ENCODE data around the gene NT5M. TPM values are rescaled to one million over a fixed set of nuclear protein-coding genes. Genes with fewer than 3 reads are reported as not detected.
"Not testable (repeated sequence)": the region's sequence is repeated elsewhere in the genome, so short reads cannot be mapped to it uniquely, and the experiment has no call there.

NT5M gene
- total RNA-seq, 1 experiment from 2014 or later: 6.6 TPM

GRCh38 chr17:17254036-17254435 is 49.1 kb upstream of the NT5M start:
- Histone ChIP-seq H3K27ac (ENCODE audit: insufficient read length, low read depth, low read length) (no peak overlapping the region), H3T11ph (ENCODE audit: low read length) (no peak overlapping the region), H3K4me2 (ENCODE audit: insufficient read depth, insufficient read length, low read length) (no peak overlapping the region), H2AFZ (ENCODE audit: low read length) (no peak overlapping the region), H2BK12ac (ENCODE audit: insufficient read length, low read depth, low read length) (no peak overlapping the region), H3K23ac (ENCODE audit: insufficient read length, low read depth, low read length) (no peak overlapping the region), H2AK5ac (ENCODE audit: insufficient read length, low read length) (no peak overlapping the region), H2BK15ac (ENCODE audit: low read depth, low read length) (no peak overlapping the region), H3K79me2 (ENCODE audit: insufficient read depth, low read length) (no peaks in the 10 kb centered on the region), H3K4ac (ENCODE audit: low read depth, low read length) (no peak overlapping the region), H4K91ac (ENCODE audit: insufficient read length, low read depth, low read length) (no peak overlapping the region), H2BK120ac (ENCODE audit: low read depth, low read length, poor library complexity, severe bottlenecking) (no peak overlapping the region), H3K79me1 (ENCODE audit: insufficient read depth, low read depth, low read length, poor library complexity, severe bottlenecking) (no peaks in the 10 kb centered on the region), H2BK20ac (ENCODE audit: low read depth, low read length, poor library complexity, severe bottlenecking) (no peak overlapping the region), H4K20me1 (ENCODE audit: control insufficient read depth, insufficient read depth, insufficient read length) (no peaks in the 10 kb centered on the region), H3K4me1 (ENCODE audit: insufficient read depth, low read length) (no peaks in the 10 kb centered on the region), H4K8ac (replicated peaks; ENCODE audit: insufficient read length, low read depth, low read length) (no peak overlapping the region), H3K18ac (ENCODE audit: insufficient read length, low read depth, low read length) (no peak overlapping the region), H3K9ac (ENCODE audit: extremely low read depth, insufficient read length, low read length) (no peak overlapping the region), H3K14ac (ENCODE audit: insufficient read depth, low read length) (no peak overlapping the region), H3K9me3 (ENCODE audit: control insufficient read depth, low read depth, low read length) (no peaks in the 10 kb centered on the region), H4K5ac (ENCODE audit: insufficient read length, low read depth, low read length) (no peak overlapping the region), H3K23me2 (ENCODE audit: insufficient read length, low read depth, low read length, poor library complexity, severe bottlenecking) (no peaks in the 10 kb centered on the region), H3K27me3 (ENCODE audit: insufficient read depth, low read length) (no peaks in the 10 kb centered on the region), H2BK5ac (ENCODE audit: insufficient read length, low read length) (no peak overlapping the region), H3K56ac (ENCODE audit: insufficient read length, low read depth, low read length) (no peak overlapping the region)
- no CpG with 5 or more reads among the region's 3 CpGs for WGBS (ENCODE audit: extremely low coverage, insufficient read length, low lambda C conversion rate)
- no peaks in the 10 kb centered on the region for H3K27me3 Mint-ChIP-seq (ENCODE audit: low read depth)
- H3K4me3 Mint-ChIP-seq: no peak overlapping the region
- H3K27ac Mint-ChIP-seq: no peak overlapping the region
- TF ChIP-seq CTCF (conservative IDR thresholded peaks at IDR 0.05): no peak
- DNase-seq: no peak
- no peaks in the 10 kb centered on the region for H3K4me1 Mint-ChIP-seq
- H3K9me3 Mint-ChIP-seq: no peaks in the 10 kb centered on the region
- peaks cover 45 to 83% (median 78%) of the 10 kb centered on the region in 3 experiments for H3K36me3 Mint-ChIP-seq (ENCODE audit: insufficient read depth in 1 of 3, low read depth in 3 of 3)

- not testable (repeated sequence) for H2AFZ ChIP-seq (ENCODE audit: low read length); H3K4me1 Mint-ChIP-seq; H3K56ac ChIP-seq (ENCODE audit: insufficient read length, low read depth, low read length); H3K9me3 Mint-ChIP-seq; H2AK5ac ChIP-seq (ENCODE audit: insufficient read length, low read length); H3K23me2 ChIP-seq (ENCODE audit: insufficient read length, low read depth, low read length, poor library complexity, severe bottlenecking); H2BK12ac ChIP-seq (ENCODE audit: insufficient read length, low read depth, low read length); H3K4me1 ChIP-seq (ENCODE audit: insufficient read depth, low read length); H3K27ac Mint-ChIP-seq; H4K20me1 ChIP-seq (ENCODE audit: control insufficient read depth, insufficient read depth, insufficient read length); H3K18ac ChIP-seq (ENCODE audit: insufficient read length, low read depth, low read length); H3K4me3 Mint-ChIP-seq; H2BK15ac ChIP-seq (ENCODE audit: low read depth, low read length); H3K79me1 ChIP-seq (ENCODE audit: insufficient read depth, low read depth, low read length, poor library complexity, severe bottlenecking); H4K91ac ChIP-seq (ENCODE audit: insufficient read length, low read depth, low read length); H3T11ph ChIP-seq (ENCODE audit: low read length); H3K27ac ChIP-seq (ENCODE audit: insufficient read length, low read depth, low read length); H3K79me2 ChIP-seq (ENCODE audit: insufficient read depth, low read length); H3K9ac ChIP-seq (ENCODE audit: extremely low read depth, insufficient read length, low read length); H2BK5ac ChIP-seq (ENCODE audit: insufficient read length, low read length); H3K14ac ChIP-seq (ENCODE audit: insufficient read depth, low read length); H2BK120ac ChIP-seq (ENCODE audit: low read depth, low read length, poor library complexity, severe bottlenecking); H3K4me2 ChIP-seq (ENCODE audit: insufficient read depth, insufficient read length, low read length); H3K27me3 Mint-ChIP-seq (ENCODE audit: low read depth); DNase-seq; H4K5ac ChIP-seq (ENCODE audit: insufficient read length, low read depth, low read length); H3K27me3 ChIP-seq (ENCODE audit: insufficient read depth, low read length); H4K8ac ChIP-seq (replicated peaks; ENCODE audit: insufficient read length, low read depth, low read length); H3K9me3 ChIP-seq (ENCODE audit: control insufficient read depth, low read depth, low read length); H3K23ac ChIP-seq (ENCODE audit: insufficient read length, low read depth, low read length); H2BK20ac ChIP-seq (ENCODE audit: low read depth, low read length, poor library complexity, severe bottlenecking); H3K4ac ChIP-seq (ENCODE audit: low read depth, low read length)
- peaks cover 54 to 86% (median 83%) of the 10 kb centered on the region in 3 experiments for H3K36me3 Mint-ChIP-seq (ENCODE audit: insufficient read depth in 1 of 3, low read depth in 3 of 3)
- no CpG with 5 or more reads among the region's 11 CpGs for whole genome bisulfite sequencing (ENCODE audit: extremely low coverage, insufficient read length, low lambda C conversion rate)
These were observed 47.5 kb upstream of the NT5M start for GRCh38 chr17:17255689-17256088.

All from H9 (cell line).